HG03469 (cell line): ENCODE results near the gene ENTPD2.

ENCODE experiments used
- ATAC-seq: cut with Tn5 transposase; IDR thresholded peaks from one replicate; pipeline ENCODE4 v1.9.1; 2021; ENCODE audit warnings: mild to moderate bottlenecking, moderate library complexity, moderate number of reproducible peaks; ENCODE audit not compliant: unreplicated experiment

ENTPD2 gene

GRCh38 chr9:137053944-137054931, at the start of gene ENTPD2:
Gene ENTPD2, minus strand, starts transcription at chr9:137054061. Its CDS starts 64 bp downstream, at chr9:137053997.
- ATAC-seq, result no peak

- ATAC-seq, result no peak
Measured at GRCh38 chr9:137103206-137103999, 49.5 kb upstream of the ENTPD2 start.

GRCh38 chr9:137099231-137099630, 45.4 kb upstream of the ENTPD2 start:
- no peak for ATAC-seq

- ATAC-seq, result no peak
Measured at GRCh38 chr9:137097761-137098462, 44.1 kb upstream of the ENTPD2 start.

GRCh38 chr9:137096785-137097546, 43.1 kb upstream of the ENTPD2 start:
- no peak for ATAC-seq

- ATAC-seq, result no peak
Measured at GRCh38 chr9:137095664-137096517, 42.0 kb upstream of the ENTPD2 start.

GRCh38 chr9:137089232-137089947, 35.5 kb upstream of the ENTPD2 start:
- no peak for ATAC-seq

GRCh38 chr9:137088121-137088520, 34.3 kb upstream of the ENTPD2 start:
- no peak for ATAC-seq

- ATAC-seq, result no peak
Measured at GRCh38 chr9:137087409-137087925, 33.6 kb upstream of the ENTPD2 start.

GRCh38 chr9:137086531-137087408, 32.9 kb upstream of the ENTPD2 start, which contains the start of gene MAN1B1:
Gene MAN1B1, plus strand, starts transcription at chr9:137086985. Its CDS starts 15 bp downstream, at chr9:137087000.
- ATAC-seq, result peak; percentile 61

- peak; percentile 4 for ATAC-seq
Measured at GRCh38 chr9:137085920-137086530, 32.2 kb upstream of the ENTPD2 start.

GRCh38 chr9:137084526-137084925, 30.7 kb upstream of the ENTPD2 start:
- ATAC-seq, result no peak

- no peak for ATAC-seq
Measured at GRCh38 chr9:137083394-137084004, 29.6 kb upstream of the ENTPD2 start.

- ATAC-seq, result no peak
Measured at GRCh38 chr9:137082925-137083290, 29.0 kb upstream of the ENTPD2 start.

- ATAC-seq, result no peak
Measured at GRCh38 chr9:137082222-137082924, 28.5 kb upstream of the ENTPD2 start.
